Transverse colon (tissue), 4 donors: ENCODE measurements around the gene UFSP2. TPM values are rescaled to one million over a fixed set of nuclear protein-coding genes. Genes with fewer than 3 reads are reported as not detected.

Source experiments
- DNase-seq: peaks from one replicate; pipeline ENCODE4 v3.0.0-alpha.2; 2019
- H3K27ac ChIP-seq, 4 donors: fragments of 200-600 bp; sonication (generic); 2 replicates each; pipeline ENCODE4 v1.5.1; 2016 to 2018; ENCODE audit warnings: inconsistent platforms in 4 of 4
- H3K27me3 ChIP-seq: fragments of 200-600 bp; sonication (generic); 2 replicates; pipeline ENCODE4 v1.5.1; 2017; ENCODE audit warnings: inconsistent platforms
- H3K36me3 ChIP-seq, 4 donors: fragments of 200-600 bp; sonication (generic); 2 replicates each; pipeline ENCODE4 v1.5.1; 2017 to 2019; ENCODE audit warnings: inconsistent platforms in 4 of 4
- H3K4me1 ChIP-seq, 4 donors: fragments of 200-600 bp; sonication (generic); 2 replicates each; pipeline ENCODE4 v1.5.1; 2017 to 2020; ENCODE audit warnings: inconsistent platforms in 4 of 4
- H3K4me3 ChIP-seq, 4 donors: fragments of 200-600 bp; sonication (generic); 1 replicate in 1 of 4; 2 replicates in 3 of 4; pipeline versions ENCODE4 v1.5.1 to v1.6.1; 2017 to 2019; ENCODE audit warnings: inconsistent platforms in 4 of 4
- H3K9me3 ChIP-seq, 2 donors: fragments of 200-600 bp; sonication (generic); 2 replicates each; pipeline ENCODE4 v1.5.1; 2017 to 2019; ENCODE audit warnings: inconsistent platforms in 2 of 2
- CTCF ChIP-seq, 5 experiments: fragments of 200-600 bp in 3 of 5; fragments of 450-650 bp in 2 of 5; sonication (generic) in 3 of 5; IDR thresholded peaks; 1 replicate in 2 of 5; 2 replicates in 3 of 5; pipeline ENCODE4 v1.5.1; 2016 to 2017; ENCODE audit warnings: antibody characterized with exemption in 5 of 5, inconsistent platforms in 3 of 5, mild to moderate bottlenecking in 2 of 5, moderate library complexity in 1 of 5
- EP300 ChIP-seq: sonication (generic); formaldehyde crosslinking; IDR thresholded peaks from one replicate; pipeline ENCODE4 v1.6.1; 2017; ENCODE audit warnings: antibody characterized with exemption, low read depth
- POLR2A ChIP-seq: fragments of 450-650 bp; IDR thresholded peaks from one replicate; pipeline ENCODE4 v1.6.1; 2016; ENCODE audit warnings: antibody characterized with exemption, mild to moderate bottlenecking, moderate library complexity
- POLR2AphosphoS5 ChIP-seq, 3 donors: sonication (generic); formaldehyde crosslinking; IDR thresholded peaks; one replicate each; pipeline ENCODE4 v1.6.1; 2016; ENCODE audit warnings: antibody characterized with exemption in 3 of 3
- WGBS, 2 donors: methylation state at CpG; one replicate each; pipeline ENCODE4 v1.1.5; 2018; ENCODE audit warnings: low coverage in 1 of 2; 5-methylcytosine and 5-hydroxymethylcytosine counted together
- in situ Hi-C, 4 donors: fragments of 200-750 bp; cut with MboI; loops; one replicate each; pipeline versions ENCODE4 v1.15.0 to v1.15.1; 2017; ENCODE audit warnings: low sequenced_read_pairs in 3 of 4, low pct_ligation_motif_present in 1 of 4, low pct_unique_long_range_greater_than_20kb in 1 of 4
- intact Hi-C: fragments of 100-400 bp; cut with DNase I; formaldehyde crosslinking; loops from one replicate; pipeline ENCODE4 v1.15.1; 2023; ENCODE audit warnings: low total_unique reads
- total RNA-seq, 4 donors: library from RNA; depleted of rRNA; stranded (reverse); fragments of >200 nt; gene quantifications; one replicate each; pipeline ENCODE4 v1.1.0, GENCODE V29; 2016

The UFSP2 gene
- total RNA-seq, 4 donors from 2014 or later, result 5.2 to 48.4 (median 21.5) TPM

- Histone ChIP-seq H3K36me3 (no peaks in the 10 kb centered on the region), H3K27ac (no peak overlapping the region), H3K27me3 (no peaks in the 10 kb centered on the region), H3K4me3 (no peak overlapping the region), H3K9me3 (no peaks in the 10 kb centered on the region), H3K4me1 (no peaks in the 10 kb centered on the region)
- intact Hi-C loops, result no loop called here
- TF ChIP-seq POLR2A (no peak), EP300 (no peak), POLR2AphosphoS5 (IDR thresholded peaks at IDR 0.05) (no peak), CTCF (IDR thresholded peaks at IDR 0.05) (no peak)
- in situ Hi-C loops, result no loop called here
- WGBS, 2 donors, result 50 to 53% methylated on average over 3 of the region's 3 CpGs
- no peak for DNase-seq
Observed at GRCh38 chr4:185457136-185457535, 31.4 kb upstream of the UFSP2 start.

DNA sequence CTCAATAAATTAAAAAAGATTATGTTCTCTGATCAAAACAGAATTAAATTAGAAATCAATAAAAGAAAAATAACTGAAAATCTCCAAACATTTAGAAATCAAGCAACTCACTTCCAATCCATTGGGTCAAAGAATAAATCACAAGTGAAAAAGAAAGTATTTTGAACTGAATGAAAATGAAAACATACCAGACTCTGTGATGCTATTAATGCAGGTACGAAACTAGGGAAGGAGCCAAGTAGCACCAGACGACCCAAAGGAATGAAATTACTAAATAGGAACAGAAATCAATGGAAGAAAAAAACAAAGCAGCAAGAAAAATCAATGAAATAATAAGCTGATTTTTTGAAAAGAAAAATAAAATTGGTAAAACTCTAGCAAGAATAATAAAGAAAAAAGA, 30.4 kb upstream of the UFSP2 start:
- no peak for DNase-seq
- intact Hi-C loops (no loop called here), in situ Hi-C loops (no loop called here)
- Histone ChIP-seq H3K36me3 (no peaks in the 10 kb centered on the region), H3K27ac (no peak overlapping the region), H3K4me3 (no peak overlapping the region), H3K9me3 (no peaks in the 10 kb centered on the region), H3K4me1 (no peaks in the 10 kb centered on the region), H3K27me3 (no peaks in the 10 kb centered on the region)
- TF ChIP-seq POLR2A (no peak), POLR2AphosphoS5 (IDR thresholded peaks at IDR 0.05) (no peak), EP300 (no peak), CTCF (IDR thresholded peaks at IDR 0.05) (no peak)
- WGBS, 2 donors, result 0 to 40% methylated on average over 1 to 2 of the region's 2 CpGs

DNA sequence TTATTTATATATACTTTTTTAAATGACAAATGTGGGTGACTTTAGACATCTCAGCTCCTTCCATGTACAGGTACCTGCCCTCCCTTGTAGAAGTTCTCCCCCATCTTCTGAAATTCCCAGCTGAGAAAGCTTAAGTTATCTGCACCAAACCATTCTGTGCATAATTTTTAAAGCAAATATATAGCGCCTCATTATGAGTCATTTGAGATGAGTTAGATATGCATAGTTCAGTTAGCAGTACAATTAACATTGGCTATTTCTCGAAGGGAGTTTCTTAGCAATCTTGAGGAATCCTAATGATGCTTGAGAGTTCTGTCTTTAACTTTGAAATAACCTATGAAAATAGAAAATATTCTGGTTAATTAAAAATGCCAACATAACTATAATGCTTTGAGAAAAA, 19.4 kb upstream of the UFSP2 start:
- Histone ChIP-seq H3K36me3 (no peaks in the 10 kb centered on the region), H3K27me3 (no peaks in the 10 kb centered on the region), H3K4me3 (no peak overlapping the region), H3K27ac (no peak overlapping the region), H3K4me1 (no peaks in the 10 kb centered on the region), H3K9me3 (no peaks in the 10 kb centered on the region)
- TF ChIP-seq POLR2A (no peak), CTCF (IDR thresholded peaks at IDR 0.05) (no peak), EP300 (no peak), POLR2AphosphoS5 (IDR thresholded peaks at IDR 0.05) (no peak)
- in situ Hi-C loops, result no loop called here
- WGBS, 2 donors, result 83 to 94% methylated on average over 2 of the region's 2 CpGs
- intact Hi-C loops, result no loop called here
- DNase-seq, result no peak

DNA sequence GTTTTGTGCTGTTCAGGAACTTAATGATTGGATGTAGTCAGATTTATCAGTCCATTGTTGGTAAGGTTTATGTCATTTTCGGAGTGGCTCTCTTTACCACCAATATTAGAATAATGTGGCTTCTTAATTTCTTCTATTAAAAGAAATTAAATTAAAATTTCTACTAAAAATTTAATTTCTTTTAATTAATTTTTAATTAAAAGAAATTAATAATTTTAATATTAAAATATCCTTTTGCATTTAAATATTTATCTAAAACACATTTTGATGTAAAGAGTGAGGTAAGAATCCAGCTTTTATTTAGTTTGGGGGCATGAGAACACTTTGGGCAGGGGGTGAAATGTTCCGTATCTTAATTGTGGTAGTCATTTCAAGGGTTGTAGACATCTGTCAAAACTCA, 15.7 kb upstream of the UFSP2 start:
- in situ Hi-C loops, result no loop called here
- Histone ChIP-seq H3K9me3 (no peaks in the 10 kb centered on the region), H3K27me3 (no peaks in the 10 kb centered on the region), H3K4me3 (no peak overlapping the region), H3K36me3 (no peaks in the 10 kb centered on the region), H3K27ac (no peak overlapping the region), H3K4me1 (no peaks in the 10 kb centered on the region)
- no peak for DNase-seq
- WGBS, 2 donors, result 86 to 91% methylated on average over 2 of the region's 2 CpGs
- no peak for TF ChIP-seq POLR2AphosphoS5 (IDR thresholded peaks at IDR 0.05)
- TF ChIP-seq EP300, result no peak
- TF ChIP-seq POLR2A, result no peak
- TF ChIP-seq CTCF (IDR thresholded peaks at IDR 0.05), result no peak
- intact Hi-C loops, result no loop called here
